NOMO-1 treated with dmso at 0.1 percent for 144 hours (cell line): ENCODE results near the gene PREPL.
"Not testable (repeated sequence)": the region's sequence is repeated elsewhere in the genome, so short reads cannot be mapped to it uniquely, and the experiment has no call there.

ENCODE experiments used
- DNase-seq: peaks from one replicate; lab custom pipeline; 2025; ENCODE audit not compliant: unreplicated experiment; lab: John Stamatoyannopoulos, UW

PREPL gene

DNA sequence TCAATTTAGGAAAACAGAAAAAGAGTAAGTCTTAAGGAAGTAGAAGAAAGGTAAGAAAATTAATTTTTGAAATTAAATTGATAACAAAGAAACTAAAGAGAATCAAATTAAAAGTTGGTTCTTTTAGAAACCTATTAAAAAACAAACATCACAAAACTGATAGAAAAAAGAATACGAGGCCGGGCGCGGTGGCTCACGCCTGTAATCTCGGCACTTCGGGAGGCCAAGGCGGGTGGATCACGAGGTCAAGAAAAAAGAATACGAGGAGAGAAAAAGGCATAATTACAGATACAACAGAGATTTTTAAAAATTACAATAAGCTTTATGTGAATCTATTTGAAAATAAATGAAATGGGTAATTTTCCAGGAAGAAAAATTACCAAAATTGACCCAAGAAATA lies 11.8 kb downstream of the PREPL start:
- DNase-seq: no peak

DNA sequence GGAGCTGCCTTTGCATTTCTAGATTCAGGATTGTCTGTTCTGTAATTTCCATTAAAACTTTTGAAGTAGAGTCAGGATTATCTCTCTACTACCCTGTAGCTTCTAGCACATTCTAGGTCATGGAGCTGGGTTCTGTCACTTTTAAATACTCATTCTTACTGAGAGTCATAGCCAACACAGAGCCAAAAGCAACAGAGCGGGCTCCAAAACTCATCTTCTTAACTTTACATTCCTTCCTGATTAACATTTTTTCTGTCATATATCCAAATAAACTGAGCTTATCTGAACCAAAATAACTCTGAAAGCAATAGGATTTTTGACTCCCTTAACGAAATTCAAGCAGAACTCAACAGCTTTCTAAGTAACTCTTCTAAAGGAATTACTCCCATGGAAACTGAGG lies 12.9 kb downstream of the PREPL start:
- DNase-seq: no peak

DNA sequence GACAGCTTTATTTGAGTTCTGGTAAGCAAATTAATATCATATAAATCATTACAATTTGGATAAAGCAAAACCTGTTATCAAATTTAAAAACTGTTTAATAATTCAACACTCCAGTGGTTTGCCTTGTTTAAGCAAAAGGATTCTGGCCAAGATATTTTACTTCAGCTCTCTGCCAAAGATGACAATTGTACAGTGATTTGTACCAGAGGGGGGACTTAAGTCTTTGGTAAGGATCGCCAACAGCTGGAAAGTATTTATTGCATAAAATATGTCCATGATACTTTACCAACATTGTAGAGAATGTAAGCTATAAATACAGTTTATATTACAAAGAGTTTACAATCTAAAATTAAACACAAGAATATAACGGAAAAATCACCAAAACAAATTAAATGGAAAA lies 13.8 kb downstream of the PREPL start:
- no peak for DNase-seq

DNA sequence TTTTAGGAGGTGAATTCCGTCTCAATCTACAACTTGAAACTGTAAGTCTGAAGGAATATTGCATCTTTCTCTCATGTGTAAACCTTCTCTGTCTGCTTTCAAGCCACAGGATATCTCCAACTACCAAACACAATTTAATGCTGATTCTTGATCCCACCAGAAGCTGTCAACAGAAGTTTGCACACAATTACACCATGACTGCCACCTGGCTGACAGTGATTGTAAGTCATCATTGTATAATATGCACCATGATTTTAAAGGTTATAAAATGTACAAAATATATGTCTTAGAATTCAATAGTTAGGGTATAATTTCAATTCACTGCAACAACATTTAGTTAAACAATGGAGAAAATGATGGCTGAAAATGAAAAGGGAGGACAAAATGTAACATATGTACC lies 18.4 kb downstream of the PREPL start:
- DNase-seq: no peak

DNA sequence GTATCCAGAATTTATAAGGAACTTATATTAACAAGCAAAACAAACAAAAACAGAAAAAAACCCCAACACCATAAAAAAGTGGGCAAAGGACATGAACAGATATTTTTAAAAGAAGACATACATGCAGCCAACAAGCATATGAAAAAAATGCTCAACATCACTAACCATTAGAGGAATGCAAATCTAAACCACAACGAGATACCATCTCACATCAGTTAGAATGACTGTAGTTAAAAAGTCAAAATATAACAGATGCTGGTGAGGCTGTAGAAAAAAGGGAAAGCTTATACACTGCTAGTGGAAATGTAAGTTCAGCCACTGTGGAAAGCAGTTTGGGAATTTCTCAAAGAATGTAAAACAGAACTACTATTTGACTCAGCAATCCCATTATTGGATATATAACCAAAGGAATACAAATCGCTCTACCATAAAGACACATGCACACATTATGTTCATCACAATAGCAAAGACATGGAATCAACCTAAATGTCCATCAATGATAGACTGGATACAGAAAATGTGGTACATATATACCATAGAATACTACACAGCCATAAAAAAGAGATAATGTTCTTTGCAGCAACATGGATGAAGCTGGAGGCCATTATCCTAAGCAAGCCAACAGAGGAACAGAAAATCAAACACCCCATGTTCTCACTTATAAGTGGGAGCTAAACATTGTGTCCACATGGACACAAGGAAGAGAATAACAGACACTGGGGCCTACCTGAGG lies 25.3 kb downstream of the PREPL start:
- DNase-seq: no peak

DNA sequence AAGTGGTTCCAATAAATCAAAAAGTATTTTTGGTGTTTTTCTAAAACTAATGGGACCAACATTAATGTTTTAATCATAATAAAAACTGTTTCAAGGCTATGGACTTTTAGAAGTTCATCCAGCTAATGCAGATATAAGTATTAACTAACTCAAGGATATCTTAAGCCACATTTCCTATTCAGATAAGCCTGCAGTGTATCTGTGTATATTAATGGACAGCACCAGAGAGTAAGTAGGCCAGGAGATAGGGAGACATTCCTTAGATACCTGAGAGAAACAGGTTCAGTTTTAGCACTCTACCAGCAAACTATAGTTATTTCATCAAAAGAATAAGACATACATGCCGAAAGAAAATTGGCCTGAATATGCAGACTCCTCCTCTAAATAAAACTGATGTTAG lies 27.3 kb downstream of the PREPL start:
- no peak for DNase-seq

DNA sequence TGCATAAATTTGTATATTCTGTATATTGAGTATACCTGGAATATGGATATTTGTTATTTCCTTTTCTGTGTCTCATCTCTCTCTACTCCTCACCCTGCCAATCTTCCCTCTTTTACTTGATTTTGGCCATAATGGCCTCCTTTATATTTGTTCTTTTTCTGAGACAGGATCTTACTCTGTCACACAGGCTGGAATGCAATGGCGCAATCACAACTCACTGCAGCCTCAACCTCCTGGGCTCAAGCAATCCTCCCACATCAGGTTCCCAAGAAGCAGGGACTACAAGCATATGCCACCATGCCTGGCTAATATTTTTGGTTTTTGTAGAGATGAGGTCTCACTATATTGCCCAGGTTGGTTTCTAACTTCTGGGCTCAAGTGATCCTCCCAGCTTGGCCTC lies 30.5 kb downstream of the PREPL start:
- no peak for DNase-seq

DNA sequence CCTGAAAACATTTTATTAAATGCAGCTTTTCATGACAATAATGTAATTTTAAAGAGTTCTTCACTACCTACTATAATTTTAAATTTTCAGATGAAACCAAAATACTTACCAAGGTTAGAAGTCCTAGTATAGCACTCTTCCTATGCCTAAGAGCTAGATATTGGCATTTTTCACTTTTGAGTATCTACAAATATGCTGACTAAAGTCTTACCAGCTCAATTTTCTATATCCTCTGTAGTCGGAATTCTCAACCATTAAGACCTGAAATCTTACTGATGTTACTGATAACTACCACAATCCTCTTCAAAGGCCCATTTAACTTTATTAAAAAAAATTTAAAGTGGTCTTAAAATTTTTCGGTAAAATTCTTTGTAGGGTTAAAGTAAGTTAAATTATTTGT lies 32.0 kb downstream of the PREPL start:
- DNase-seq: no peak

DNA sequence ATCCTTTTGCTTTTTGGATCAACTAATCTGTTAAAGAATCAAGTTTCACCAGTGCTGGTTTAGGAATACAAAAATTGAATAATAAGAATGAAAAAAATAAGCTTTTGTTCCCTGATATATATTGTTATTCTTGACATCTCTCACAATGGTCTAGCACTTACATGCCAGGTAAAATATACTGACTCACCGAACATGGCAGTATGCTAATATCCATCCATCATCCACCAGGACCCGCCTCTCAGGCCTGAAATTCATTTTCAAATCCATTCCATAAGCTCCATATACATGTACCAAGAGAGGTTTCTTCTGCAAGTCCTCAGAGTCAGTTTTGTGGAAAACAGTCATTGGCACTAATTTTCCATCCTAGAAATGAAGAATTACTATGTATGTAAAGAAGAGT lies 32.5 kb downstream of the PREPL start:
- DNase-seq: no peak

DNA sequence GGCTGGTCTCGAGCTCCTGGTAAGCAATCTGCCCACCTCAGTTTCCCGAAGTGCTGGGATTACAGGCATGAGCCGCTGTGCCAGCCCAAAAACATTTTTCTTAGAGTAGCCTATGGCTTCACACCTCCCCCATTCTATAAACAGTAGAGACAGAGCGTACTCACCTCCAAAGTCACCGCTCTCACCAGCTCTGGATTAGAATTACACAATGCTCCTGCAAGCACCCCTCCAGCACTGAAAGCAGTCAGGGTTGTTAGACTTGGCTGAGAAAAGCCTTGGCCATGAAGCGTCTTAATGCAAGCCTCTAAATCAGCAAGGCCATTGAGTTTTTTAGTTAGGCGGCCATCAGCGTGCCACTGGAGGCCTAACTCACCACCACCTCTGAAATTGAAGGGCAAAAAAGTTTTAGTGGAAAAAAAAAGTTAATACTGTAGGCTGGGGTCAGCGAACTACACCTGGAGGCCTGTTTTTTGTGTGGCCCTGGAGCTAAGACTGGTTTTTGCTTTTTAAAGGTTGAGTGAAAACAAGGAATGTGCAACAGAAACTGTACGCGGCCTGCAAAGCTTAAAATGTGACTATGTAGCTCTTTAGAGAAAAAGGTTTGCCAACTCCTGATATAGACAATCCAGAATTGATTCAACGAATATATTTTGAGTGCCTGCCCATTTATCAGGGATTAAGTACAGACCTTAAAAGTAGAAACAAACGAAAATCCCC lies 34.6 kb downstream of the PREPL start:
- DNase-seq: no peak

DNA sequence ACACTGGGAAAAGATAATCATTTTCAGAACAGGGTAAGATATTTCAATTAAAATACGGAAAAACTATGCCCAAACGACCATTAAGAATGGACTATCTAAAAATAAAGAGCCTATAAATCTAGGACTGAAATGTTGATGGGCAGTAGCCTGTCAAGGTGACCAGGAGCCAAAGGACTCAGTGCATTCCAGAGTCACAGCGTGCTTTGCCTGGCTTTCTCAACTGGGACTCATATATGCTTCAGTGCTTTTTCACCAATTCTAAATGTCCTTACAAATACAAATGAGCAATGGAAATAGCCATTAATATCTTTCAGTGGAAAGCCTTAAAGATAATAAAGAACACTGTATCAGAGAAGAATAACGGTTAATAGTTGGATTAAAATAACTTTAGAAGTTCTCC lies 35.4 kb downstream of the PREPL start:
- no peak for DNase-seq

DNA sequence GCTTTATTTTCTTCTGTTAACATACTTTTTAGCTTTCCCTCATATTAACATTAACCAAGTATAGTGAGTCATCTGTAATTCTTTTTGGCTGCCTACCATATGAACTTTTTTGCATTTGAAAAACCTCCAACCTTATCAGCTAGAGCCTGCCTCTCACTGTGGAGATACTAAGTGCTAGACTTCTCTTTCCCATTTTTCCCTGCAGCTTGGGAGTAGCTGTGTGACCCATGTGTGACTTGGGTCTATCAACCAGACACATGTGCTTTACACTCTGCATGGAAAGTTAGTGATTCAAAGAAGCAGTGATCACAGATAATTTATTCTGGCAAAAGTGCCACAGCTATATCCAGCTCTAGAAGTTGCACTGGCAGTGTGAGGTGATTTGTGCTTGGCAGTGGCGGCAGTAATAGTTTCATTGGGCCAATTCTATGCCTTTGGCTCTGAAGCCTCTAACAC lies 36.3 kb downstream of the PREPL start:
- no peak for DNase-seq

DNA sequence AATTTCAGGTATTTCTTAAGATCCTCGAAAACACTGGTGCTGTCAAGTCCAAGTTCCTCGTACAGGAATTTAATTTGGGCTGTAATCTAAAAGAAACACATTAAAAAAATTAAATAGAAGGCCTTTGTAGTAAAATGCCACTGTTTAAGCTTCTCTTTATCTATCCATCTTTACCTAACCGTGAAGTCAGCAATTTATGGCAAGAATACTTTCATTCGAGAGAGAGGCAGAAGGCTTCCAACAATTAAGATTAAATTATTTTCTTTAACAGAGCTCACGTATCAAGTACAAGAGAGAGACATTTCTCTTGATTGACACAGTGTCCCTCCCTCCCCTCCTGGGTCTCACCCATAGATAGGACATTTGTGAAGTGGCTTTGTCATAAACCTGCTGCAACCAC lies 39.9 kb downstream of the PREPL start:
- no peak for DNase-seq

DNA sequence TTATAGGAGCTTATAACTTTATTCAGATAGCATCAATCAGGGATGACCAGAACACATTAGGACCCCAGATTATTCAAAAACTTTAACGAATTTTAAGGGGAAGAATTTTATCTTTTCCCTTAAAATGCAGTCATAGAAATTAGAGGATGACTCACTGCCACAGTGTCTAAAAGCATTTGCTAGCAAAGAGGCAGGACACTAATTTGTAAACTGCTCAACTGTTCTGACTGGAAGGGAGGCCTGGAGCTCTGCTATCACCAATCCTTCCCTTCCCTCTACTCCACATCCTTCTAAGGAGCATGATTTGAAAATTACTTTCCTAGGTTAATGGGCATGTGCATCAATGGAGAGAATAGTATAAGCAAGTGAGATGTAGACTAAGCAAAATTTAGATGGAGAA lies 40.5 kb downstream of the PREPL start:
- no peak for DNase-seq

DNA sequence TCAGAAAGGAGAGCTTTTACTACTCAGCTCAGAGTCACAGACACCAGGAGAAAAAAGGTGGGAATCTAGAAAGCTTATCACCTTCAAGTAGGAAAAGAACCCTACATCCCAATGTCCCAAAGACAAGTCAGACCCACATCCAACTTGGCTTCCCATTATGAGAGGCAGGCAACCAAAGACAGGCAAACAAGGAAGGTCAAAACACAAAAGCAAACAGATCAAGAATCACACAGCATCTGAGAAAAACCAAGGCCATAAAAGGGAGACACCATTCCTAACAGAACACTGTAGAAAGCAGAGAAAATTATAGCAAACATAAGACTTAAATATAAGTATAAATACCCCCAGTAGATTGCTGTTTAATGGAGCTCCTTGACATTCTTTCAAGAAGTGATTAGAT lies 45.3 kb downstream of the PREPL start:
- DNase-seq: no peak

DNA sequence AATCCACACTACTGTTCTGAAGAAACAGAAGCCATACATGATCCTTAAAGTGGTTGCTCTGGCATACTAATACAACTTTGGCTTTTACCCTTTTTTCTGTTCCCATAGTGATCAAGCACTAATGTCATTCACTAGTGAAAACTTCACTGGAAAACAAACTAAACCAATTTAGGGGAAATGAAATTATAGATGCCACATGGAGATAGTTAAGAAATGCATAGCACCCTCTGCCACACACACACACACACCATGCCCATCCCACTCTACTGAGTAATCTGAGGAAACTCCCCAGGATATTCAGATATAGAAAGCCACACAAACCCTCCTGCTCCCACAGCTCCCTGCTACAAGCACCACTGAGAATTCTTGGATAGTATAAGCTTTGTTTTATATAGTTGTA lies 46.9 kb downstream of the PREPL start:
- no peak for DNase-seq

DNA sequence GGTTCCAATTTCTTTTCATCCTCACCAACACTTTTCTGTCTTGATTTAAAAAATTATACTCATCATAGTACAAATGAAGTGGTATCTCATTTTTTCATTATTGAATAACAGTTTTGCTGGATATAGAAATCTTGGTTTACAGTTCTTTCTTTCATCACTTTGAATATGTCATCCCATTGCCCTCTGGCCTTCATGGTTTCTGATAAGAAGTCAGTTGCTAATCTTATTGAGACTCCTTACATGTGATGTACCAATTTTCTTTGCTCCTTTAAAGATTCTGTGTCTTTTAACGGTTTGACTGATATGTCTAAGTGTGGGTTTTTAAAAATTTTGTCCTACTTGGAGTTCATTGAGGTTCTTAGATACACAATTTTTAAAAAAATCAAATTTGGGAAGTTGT lies 51.0 kb downstream of the PREPL start:
- DNase-seq: no peak

DNA sequence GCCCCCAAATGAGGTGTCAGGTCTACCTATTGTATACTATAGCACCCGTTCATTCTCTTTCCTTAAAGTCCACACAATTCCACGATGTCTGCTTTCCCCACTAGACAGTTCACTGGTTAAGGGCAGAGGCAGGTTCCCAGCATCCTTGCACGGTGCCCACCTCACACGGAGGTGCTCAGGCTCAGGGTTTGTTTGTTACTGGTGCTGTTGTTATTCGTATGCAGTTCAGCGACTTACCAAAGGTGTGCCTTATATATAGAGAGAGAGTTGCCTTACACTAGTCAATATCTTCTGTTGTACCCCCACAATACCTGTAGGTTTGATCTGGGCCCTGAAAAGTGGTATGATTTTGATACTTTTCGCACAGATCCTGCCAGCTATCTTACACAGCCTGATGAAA lies 55.4 kb downstream of the PREPL start:
- no peak for DNase-seq

DNA sequence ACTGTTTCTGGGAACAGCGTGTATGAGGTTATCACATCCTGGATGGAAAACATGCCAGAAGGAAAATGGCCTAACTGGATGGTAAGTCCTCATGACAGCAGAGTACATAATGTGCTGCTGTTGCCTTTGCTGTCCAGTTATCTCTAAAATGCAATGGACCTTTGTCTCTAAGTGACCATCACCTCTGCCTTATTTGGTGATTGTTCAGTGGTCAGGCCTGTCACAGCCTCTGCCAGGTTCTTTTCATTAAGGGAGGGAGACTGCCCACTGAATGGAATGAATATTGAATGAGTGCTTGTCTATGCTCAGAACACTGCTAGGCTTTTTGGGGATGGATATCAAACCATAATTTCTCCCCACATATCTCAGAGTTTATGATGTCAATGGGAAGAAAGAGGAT lies 57.0 kb downstream of the PREPL start:
- DNase-seq: no peak

DNA sequence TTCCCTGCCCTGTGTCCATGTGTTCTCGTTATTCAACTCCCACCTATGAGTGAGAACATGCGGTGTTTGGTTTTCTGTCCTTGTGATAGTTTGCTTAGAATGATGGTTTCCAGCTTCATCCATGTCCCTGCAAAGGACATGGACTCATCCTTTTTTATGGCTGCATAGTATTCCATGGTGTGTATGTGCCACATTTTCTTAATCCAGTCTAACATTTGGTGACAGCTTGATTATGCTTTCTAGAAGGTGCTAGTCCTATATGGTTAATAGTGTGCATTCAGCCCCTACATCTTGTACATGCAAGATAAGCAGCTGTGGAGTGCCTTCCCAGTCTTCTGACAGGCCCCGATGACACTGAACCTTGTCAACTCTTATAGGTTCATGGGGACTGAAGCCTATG lies 57.5 kb downstream of the PREPL start:
- DNase-seq: not testable (repeated sequence)

DNA sequence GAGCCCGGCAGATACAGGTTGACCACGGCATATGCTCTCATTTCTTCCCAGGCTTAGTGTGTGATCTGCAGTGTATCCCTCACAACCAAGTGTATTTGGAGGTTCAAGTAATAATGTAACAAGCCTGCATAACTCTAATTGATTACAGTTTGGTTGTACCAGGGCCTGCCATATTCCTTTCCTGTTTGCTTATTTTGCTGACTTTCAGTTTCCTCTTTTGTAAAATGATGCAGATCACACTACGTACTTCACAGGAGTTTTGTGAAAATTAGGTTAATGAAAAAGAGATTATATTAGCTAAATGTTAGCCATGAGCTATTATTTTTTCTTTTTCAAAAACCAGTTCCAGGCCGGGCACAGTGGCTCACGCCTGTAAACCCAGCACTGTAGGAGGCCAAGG lies 60.2 kb downstream of the PREPL start:
- no peak for DNase-seq

DNA sequence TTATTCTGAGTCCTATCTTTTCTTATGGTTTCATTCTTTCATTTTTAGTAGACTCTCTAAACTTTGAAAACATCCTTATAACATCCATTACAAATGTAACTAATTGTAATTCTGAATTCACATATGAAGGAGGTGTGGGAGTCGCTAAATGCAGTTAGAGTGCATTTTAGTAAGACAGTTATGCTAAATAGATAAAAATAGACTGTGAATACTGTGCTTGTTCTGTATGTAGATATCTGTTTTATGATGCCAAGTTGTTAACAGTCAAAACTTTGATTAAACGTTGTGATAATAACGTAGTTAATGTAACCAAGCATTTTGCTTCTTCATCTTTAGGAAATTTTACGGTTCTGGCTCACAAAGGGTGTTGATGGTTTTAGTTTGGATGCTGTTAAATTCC lies 61.7 kb downstream of the PREPL start:
- no peak for DNase-seq

DNA sequence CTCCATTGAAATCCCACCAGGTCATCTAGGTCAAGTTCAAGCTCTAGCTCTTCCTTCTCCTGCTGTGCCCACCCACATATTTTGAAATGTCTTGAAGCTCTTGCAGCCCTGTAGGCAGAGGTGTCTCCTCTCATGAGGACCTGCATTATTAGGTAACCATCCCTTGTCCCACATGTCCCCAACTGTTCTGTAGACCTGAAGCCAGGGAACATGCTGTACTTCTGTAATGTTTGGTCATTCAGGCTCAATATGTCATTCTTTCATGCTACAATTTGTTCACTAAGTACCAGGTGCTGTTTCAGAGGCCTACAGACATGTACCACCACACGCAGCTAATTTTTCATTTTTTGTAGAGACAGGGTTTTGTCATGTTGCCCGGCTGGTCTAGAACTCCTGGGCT lies 63.9 kb downstream of the PREPL start:
- DNase-seq: no peak
